ENCODE data around the gene EHBP1. TPM values are rescaled to one million over a fixed set of nuclear protein-coding genes. Genes with fewer than 3 reads are reported as not detected.

EHBP1 gene
- total and polyA plus RNA-seq, 3 experiments from 2014 or later, result 12.5 to 23.1 (median 22.7) TPM

DNA sequence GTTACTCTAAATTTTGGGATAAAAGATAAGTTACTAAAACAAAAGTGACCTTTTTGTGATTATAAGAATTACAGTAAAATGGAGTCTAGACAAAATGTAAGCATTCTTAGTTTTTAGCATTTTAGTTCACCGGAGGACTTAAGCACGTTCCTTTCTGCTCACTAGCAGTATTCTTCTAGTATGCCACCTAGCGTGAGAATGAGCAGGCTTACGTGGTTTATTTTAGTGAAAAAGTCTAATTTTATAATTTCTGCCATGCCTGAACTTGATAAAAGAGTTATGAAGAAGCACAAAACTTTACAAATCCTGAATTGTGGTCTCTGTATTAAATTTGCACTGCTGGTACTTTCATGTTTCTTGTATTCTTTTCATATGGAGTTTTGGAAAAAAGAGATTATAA is 332.5 kb downstream of the EHBP1 start:
- Mint-ChIP-seq H3K36me3 (peaks cover 0 to 14% (median 6%) of the 10 kb centered on the region in 3 donors), H3K9me3 (no peaks in the 10 kb centered on the region), H3K27me3 (peaks cover 6 to 25% of the 10 kb centered on the region in 2 donors), H3K4me1 (no peaks in the 10 kb centered on the region), H3K4me3 (no peak overlapping the region), H3K27ac (no peak overlapping the region)
- no peak for DNase-seq
- H3K27ac ChIP-seq (ENCODE audit: low read depth, low read length), result no peak overlapping the region
- H3K36me3 ChIP-seq (ENCODE audit: insufficient read depth, low read length), result no peaks in the 10 kb centered on the region
- H3K4me3 ChIP-seq (ENCODE audit: low read length), result no peak overlapping the region
- no peaks in the 10 kb centered on the region for H3K4me1 ChIP-seq (ENCODE audit: insufficient read depth, low read length)
- no peaks in the 10 kb centered on the region for H3K9me3 ChIP-seq (ENCODE audit: low read length)
- ChIA-PET POLR2A (no interaction called here), CTCF (no interaction called here)
- H3K27me3 ChIP-seq (ENCODE audit: insufficient read depth, low read length, poor library complexity, severe bottlenecking), result no peaks in the 10 kb centered on the region

DNA sequence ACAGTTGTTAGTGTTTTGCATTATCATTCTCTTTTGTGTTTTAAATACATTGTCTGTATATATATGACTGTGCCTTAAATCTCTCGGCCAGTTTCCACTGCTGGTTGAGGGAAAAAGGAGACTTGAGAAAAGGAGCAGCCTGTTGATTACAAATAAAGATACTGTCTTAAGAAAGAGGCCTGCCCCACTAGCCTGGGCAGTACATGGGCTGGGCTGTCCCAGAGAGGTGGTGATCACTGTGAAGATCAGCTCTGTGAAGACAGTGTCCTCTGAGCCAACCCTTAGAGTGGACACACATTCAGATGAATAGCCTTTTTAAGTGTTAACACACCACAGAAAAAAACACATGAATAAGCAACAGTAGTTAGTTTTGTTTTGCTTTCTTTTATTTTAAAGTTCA is 335.1 kb downstream of the EHBP1 start:
- H3K27me3 Mint-ChIP-seq, result peaks cover 12 to 48% of the 10 kb centered on the region in 2 donors

DNA sequence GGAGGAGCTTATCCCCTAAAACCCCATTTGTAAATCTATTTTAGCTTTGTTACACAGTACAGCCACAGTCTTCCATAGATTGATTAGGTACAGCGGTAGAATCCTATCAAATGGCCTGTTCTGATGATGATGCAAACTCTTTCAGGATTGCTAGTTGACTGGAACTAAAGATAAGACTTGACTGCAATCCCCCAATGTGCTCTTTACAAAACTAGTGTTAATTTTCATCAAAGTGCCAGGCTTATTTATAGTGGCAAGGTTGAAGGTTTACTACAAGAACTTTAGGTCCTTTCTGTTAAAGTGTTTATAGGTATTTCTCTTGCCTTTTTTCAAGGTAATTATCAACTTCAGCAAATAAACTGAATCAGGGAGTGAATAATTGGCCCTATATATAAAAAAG is 336.1 kb downstream of the EHBP1 start:
- H3K4me1 Mint-ChIP-seq, result peaks cover 1 to 3% (median 2%) of the 10 kb centered on the region in 3 donors
- ChIA-PET POLR2A (no interaction called here), CTCF (no interaction called here)
- H3K4me3 Mint-ChIP-seq, result no peak overlapping the region
- Histone ChIP-seq H3K36me3 (ENCODE audit: insufficient read depth, low read length) (no peaks in the 10 kb centered on the region), H3K9me3 (ENCODE audit: low read length) (no peaks in the 10 kb centered on the region), H3K27ac (ENCODE audit: low read depth, low read length) (no peak overlapping the region), H3K4me3 (ENCODE audit: low read length) (no peak overlapping the region), H3K4me1 (ENCODE audit: insufficient read depth, low read length) (no peaks in the 10 kb centered on the region), H3K27me3 (ENCODE audit: insufficient read depth, low read length, poor library complexity, severe bottlenecking) (peaks cover 8% of the 10 kb centered on the region)
- H3K27ac Mint-ChIP-seq, result no peak overlapping the region
- H3K36me3 Mint-ChIP-seq, result peaks cover 10 to 46% (median 22%) of the 10 kb centered on the region in 3 donors
- H3K27me3 Mint-ChIP-seq, result peaks cover 17 to 55% of the 10 kb centered on the region in 2 donors
- DNase-seq, result no peak
- H3K9me3 Mint-ChIP-seq, result peaks cover 0 to 2% (median 0%) of the 10 kb centered on the region in 5 donors

More for the DNA sequence above, 335.1 kb downstream of the EHBP1 start:
- Mint-ChIP-seq H3K4me3 (no peak overlapping the region), H3K4me1 (no peaks in the 10 kb centered on the region), H3K9me3 (peaks cover 0 to 2% (median 0%) of the 10 kb centered on the region in 5 donors), H3K27ac (no peak overlapping the region), H3K36me3 (peaks cover 4 to 36% (median 16%) of the 10 kb centered on the region in 3 donors)
- Histone ChIP-seq H3K27ac (ENCODE audit: low read depth, low read length) (no peak overlapping the region), H3K36me3 (ENCODE audit: insufficient read depth, low read length) (no peaks in the 10 kb centered on the region), H3K4me3 (ENCODE audit: low read length) (no peak overlapping the region), H3K9me3 (ENCODE audit: low read length) (no peaks in the 10 kb centered on the region), H3K27me3 (ENCODE audit: insufficient read depth, low read length, poor library complexity, severe bottlenecking) (peaks cover 8% of the 10 kb centered on the region), H3K4me1 (ENCODE audit: insufficient read depth, low read length) (no peaks in the 10 kb centered on the region)
- POLR2A ChIA-PET, result no interaction called here
- CTCF ChIA-PET, result no interaction called here
- DNase-seq, result no peak

DNA sequence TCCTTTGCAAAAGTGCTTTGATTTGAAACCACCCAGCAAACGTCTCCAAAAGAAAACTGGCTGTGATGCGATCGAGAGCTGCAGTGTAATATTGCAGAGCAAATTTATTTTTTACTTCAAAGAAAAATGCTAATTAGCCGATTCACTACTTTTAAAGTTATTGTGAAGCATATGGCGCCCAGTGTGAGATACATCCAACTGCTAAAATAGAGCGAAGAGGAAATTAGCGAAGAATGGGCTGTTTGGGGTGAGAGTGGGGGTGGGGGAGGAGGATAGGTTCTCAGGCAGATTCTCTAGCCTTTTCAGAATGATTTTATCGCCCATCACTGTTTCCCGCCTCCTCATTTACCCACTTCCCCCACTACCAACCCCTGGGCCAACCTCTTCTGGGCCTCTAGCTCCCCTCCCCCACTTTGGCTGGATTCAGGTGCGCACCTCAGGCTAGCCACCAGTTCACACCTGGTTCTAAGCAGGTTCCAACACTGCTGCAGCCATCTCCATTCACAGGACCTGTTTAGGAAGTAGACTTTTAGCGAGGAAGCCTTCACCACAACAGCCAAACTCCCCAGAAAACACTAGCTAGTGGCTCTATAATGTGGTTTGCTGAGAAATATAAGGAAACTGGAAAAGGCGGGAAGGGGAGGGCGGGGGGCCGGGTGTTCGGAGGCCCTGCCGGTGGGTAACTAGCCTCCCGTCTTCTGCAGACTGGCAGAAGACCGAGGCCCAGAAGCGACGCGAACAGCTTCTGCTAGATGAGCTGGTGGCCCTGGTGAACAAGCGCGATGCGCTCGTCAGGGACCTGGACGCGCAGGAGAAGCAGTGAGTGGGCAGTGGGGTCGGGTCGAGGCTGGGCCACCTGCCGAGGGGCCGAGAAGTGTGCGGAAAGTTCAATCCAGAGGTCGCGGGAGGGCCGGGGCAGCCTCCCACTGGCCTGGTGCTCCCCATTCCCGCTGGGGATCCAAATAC is 339.1 kb downstream of the EHBP1 start:
- Mint-ChIP-seq H3K36me3 (peaks cover 10 to 42% (median 19%) of the 10 kb centered on the region in 3 donors), H3K4me1 (peaks cover 24 to 31% (median 27%) of the 10 kb centered on the region in 3 donors), H3K4me3 (no peak overlapping the region), H3K27me3 (peaks cover 40 to 75% of the 10 kb centered on the region in 2 donors), H3K27ac (no peak overlapping the region), H3K9me3 (peaks cover 0 to 4% (median 1%) of the 10 kb centered on the region in 5 donors)
- Histone ChIP-seq H3K36me3 (ENCODE audit: insufficient read depth, low read length) (no peaks in the 10 kb centered on the region), H3K27me3 (ENCODE audit: insufficient read depth, low read length, poor library complexity, severe bottlenecking) (peaks cover 26% of the 10 kb centered on the region), H3K4me3 (ENCODE audit: low read length) (no peak overlapping the region), H3K4me1 (ENCODE audit: insufficient read depth, low read length) (peaks cover 21% of the 10 kb centered on the region), H3K9me3 (ENCODE audit: low read length) (no peaks in the 10 kb centered on the region), H3K27ac (ENCODE audit: low read depth, low read length) (no peak overlapping the region)
- DNase-seq, result no peak
- ChIA-PET CTCF (no interaction called here), POLR2A (no interaction called here)

DNA sequence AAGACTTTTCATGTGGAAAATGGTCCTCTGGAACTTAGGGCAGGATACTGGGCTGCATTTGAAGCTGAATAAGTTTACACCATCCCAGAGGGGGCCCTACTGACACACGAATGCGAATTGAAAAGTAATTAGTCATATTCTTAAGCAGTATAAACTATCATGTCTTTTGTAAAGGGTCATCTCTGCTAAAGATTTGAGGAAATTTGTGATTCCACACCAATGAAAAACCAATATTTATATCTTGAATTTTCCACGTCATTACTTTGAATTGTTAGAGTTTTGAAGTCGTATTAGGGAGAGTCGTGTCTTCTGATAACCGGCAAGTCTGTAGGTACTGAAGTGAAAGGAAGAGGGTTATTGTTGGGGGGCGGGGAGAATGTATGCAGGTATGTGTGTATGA is 341.0 kb downstream of the EHBP1 start:
- Histone ChIP-seq H3K4me1 (ENCODE audit: insufficient read depth, low read length) (peaks cover 24% of the 10 kb centered on the region), H3K4me3 (ENCODE audit: low read length) (no peak overlapping the region), H3K27ac (ENCODE audit: low read depth, low read length) (no peak overlapping the region), H3K27me3 (ENCODE audit: insufficient read depth, low read length, poor library complexity, severe bottlenecking) (peaks cover 30% of the 10 kb centered on the region), H3K36me3 (ENCODE audit: insufficient read depth, low read length) (no peaks in the 10 kb centered on the region), H3K9me3 (ENCODE audit: low read length) (no peaks in the 10 kb centered on the region)
- Mint-ChIP-seq H3K27me3 (peaks cover 44 to 74% of the 10 kb centered on the region in 2 donors), H3K36me3 (peaks cover 10 to 35% (median 16%) of the 10 kb centered on the region in 3 donors), H3K4me1 (peaks cover 33 to 44% (median 37%) of the 10 kb centered on the region in 3 donors), H3K27ac (no peak overlapping the region), H3K9me3 (peaks cover 0 to 4% (median 1%) of the 10 kb centered on the region in 5 donors), H3K4me3 (peak overlapping the region in 5 of 7 donors; percentile 10 to 70 (median 27))
- ChIA-PET CTCF (no interaction called here), POLR2A (interaction anchor here (1.0 kb wide), 1 partner anchor 11 kb away, joined by 3 read pairs; no protein-coding TSS in a partner anchor)
- DNase-seq, result no peak

DNA sequence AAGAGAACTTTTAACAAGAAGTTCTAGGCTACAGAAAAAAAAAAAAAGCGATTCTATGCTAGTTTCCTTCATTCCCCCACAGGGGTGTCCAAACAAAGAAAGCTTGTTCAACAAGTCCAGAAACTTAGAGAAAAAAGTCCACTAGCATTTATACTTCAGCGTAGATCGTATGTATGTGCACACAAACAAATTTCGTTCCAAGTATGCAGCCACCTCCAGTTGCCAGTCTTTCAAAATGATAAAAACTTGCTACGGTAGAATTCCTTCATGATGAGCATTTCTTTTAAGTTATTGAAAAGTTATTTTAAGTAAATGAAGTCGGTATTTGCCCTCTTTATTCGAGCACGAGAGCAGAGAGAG is 341.4 kb downstream of the EHBP1 start:
- Histone ChIP-seq H3K27me3 (ENCODE audit: insufficient read depth, low read length, poor library complexity, severe bottlenecking) (peaks cover 33% of the 10 kb centered on the region), H3K36me3 (ENCODE audit: insufficient read depth, low read length) (no peaks in the 10 kb centered on the region), H3K9me3 (ENCODE audit: low read length) (no peaks in the 10 kb centered on the region), H3K4me1 (ENCODE audit: insufficient read depth, low read length) (peaks cover 24% of the 10 kb centered on the region), H3K27ac (ENCODE audit: low read depth, low read length) (no peak overlapping the region), H3K4me3 (ENCODE audit: low read length) (no peak overlapping the region)
- H3K4me1 Mint-ChIP-seq, result peaks cover 33 to 48% (median 37%) of the 10 kb centered on the region in 3 donors
- peak overlapping the region; percentile 10 to 70 (median 59) for H3K4me3 Mint-ChIP-seq
- no peak for DNase-seq
- H3K36me3 Mint-ChIP-seq, result peaks cover 10 to 35% (median 16%) of the 10 kb centered on the region in 3 donors
- POLR2A ChIA-PET, result interaction anchor here (1.0 kb wide), 1 partner anchor 11 kb away, joined by 3 read pairs; no protein-coding TSS in a partner anchor
- CTCF ChIA-PET, result no interaction called here
- peaks cover 0 to 4% (median 1%) of the 10 kb centered on the region in 5 donors for H3K9me3 Mint-ChIP-seq
- peak overlapping the region in 1 of 8 donors; percentile 34 for H3K27ac Mint-ChIP-seq
- H3K27me3 Mint-ChIP-seq, result peaks cover 46 to 72% of the 10 kb centered on the region in 2 donors

DNA sequence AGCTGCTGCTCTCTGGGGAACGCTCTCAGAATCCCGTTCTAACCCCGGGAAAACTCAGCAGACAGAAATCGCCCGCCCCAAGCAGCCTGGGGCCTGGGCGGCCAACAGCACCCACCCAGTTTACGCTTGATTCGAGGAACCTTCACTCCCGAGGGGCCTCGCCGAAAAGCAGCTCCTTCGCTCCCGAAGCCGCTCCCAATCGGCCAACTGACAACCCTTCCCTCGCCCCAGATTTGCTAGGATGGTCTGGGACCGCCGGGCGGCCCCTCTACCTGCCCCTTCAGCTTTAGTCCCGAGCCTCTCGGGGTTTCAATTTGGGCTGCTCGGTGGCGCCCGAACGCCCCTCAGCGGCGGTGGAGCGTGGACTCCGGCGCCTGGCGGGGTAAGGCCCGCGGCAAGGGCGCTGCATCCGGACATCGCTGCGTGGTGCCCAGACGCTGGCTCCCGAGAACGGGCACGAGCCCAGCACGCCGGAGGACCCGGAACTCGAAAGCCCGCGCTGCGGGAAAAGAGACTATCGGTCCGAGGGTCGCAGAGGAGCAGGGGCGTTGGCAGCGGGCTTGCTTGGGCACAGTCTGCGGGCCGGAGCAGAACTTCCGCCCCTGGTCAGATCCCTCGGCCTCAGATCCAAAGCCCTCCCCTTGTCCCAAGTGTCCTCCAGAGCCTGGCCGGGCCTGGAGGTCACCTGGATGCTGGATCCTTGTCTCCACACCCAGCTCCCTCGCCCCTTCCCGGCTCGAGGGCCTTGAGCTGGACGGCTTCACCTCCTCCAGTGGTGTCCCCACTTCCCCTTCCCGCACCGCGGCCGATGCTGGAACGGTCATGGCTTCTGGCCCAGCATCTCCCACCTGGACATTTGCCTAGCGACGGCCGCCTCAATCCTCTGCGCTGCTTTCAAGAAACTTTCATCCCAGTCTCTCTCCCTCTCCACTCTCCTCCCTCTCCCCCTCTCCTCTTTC is 342.1 kb downstream of the EHBP1 start:
- H3K27me3 ChIP-seq (ENCODE audit: insufficient read depth, low read length, poor library complexity, severe bottlenecking), result peaks cover 33% of the 10 kb centered on the region
- peak overlapping the region in 1 of 8 donors; percentile 34 for H3K27ac Mint-ChIP-seq

More for the DNA sequence above, 342.1 kb downstream of the EHBP1 start:
- Histone ChIP-seq H3K27ac (ENCODE audit: low read depth, low read length) (no peak overlapping the region), H3K4me3 (ENCODE audit: low read length) (no peak overlapping the region), H3K36me3 (ENCODE audit: insufficient read depth, low read length) (no peaks in the 10 kb centered on the region), H3K4me1 (ENCODE audit: insufficient read depth, low read length) (peaks cover 24% of the 10 kb centered on the region), H3K9me3 (ENCODE audit: low read length) (no peaks in the 10 kb centered on the region)
- CTCF ChIA-PET, result no interaction called here
- no peak for DNase-seq
- Mint-ChIP-seq H3K4me1 (peaks cover 34 to 54% (median 37%) of the 10 kb centered on the region in 3 donors), H3K36me3 (peaks cover 10 to 35% (median 16%) of the 10 kb centered on the region in 3 donors), H3K9me3 (peaks cover 0 to 5% (median 1%) of the 10 kb centered on the region in 5 donors), H3K4me3 (peak overlapping the region; percentile 55 to 90 (median 70)), H3K27me3 (peaks cover 52 to 79% of the 10 kb centered on the region in 2 donors)
- POLR2A ChIA-PET, result interaction anchor here (1.0 kb wide), 1 partner anchor 10 kb away, joined by 3 read pairs; no protein-coding TSS in a partner anchor

Measured in CD8-positive, alpha-beta memory T cell (primary cell).